SK-N-SH (cell line): ENCODE results near the gene STEEP1. TPM values are rescaled to one million over a fixed set of nuclear protein-coding genes. Genes with fewer than 3 reads are reported as not detected.
A peak's percentile ranks its signal among the peaks of the same experiment; 100 is the strongest.

Experiments used
- CTCF ChIA-PET: fragments of 300-600, 350-600 bp; formaldehyde crosslinking; extraction: SDS; loops from one replicate; lab custom pipeline; 2021; lab: Yijun Ruan, JAX
- POLR2A ChIA-PET: fragments of 350-600 bp; sonication (Branson Sonifier 250); formaldehyde crosslinking; extraction: SDS; loops from one replicate; lab custom pipeline; 2020; ENCODE audit warnings: antibody characterized with exemption, inconsistent platforms; lab: Yijun Ruan, JAX
- DNase-seq: peaks from one replicate; pipeline ENCODE4 v3.0.0; 2012
- H2AFZ ChIP-seq: fragments of 200-600 bp; sonication (generic); 2 replicates; pipeline ENCODE4 v1.8.1; 2016; ENCODE audit warnings: antibody characterized with exemption, mild to moderate bottlenecking, low read depth
- H3F3A ChIP-seq: fragments of 200-600 bp; sonication (generic); replicated peaks from 2 replicates; pipeline ENCODE3; 2016; ENCODE audit warnings: antibody characterized with exemption, mild to moderate bottlenecking; ENCODE audit not compliant: insufficient read depth
- H3K27ac ChIP-seq, 2 experiments: fragments of 200-500 bp in 1 of 2; fragments of 200-600 bp in 1 of 2; sonication (Bioruptor generic) in 1 of 2; sonication (generic), shearing (Covaris generic) in 1 of 2; 2 replicates each; pipeline versions ENCODE4 v1.5.1 to v1.6.1; 2014 to 2016; ENCODE audit warnings: low read depth in 2 of 2, inconsistent platforms in 1 of 2, low read length in 1 of 2, mild to moderate bottlenecking in 1 of 2, mixed read lengths in 1 of 2
- H3K27me3 ChIP-seq: fragments of 200-600 bp; sonication (generic), shearing (Covaris generic); 2 replicates; pipeline ENCODE4 v1.6.1; 2016; ENCODE audit warnings: mixed run types; ENCODE audit not compliant: insufficient read depth
- H3K36me3 ChIP-seq, 2 experiments: fragments of 200-500 bp in 1 of 2; fragments of 200-600 bp in 1 of 2; sonication (Bioruptor generic) in 1 of 2; sonication (generic) in 1 of 2; replicated peaks in 1 of 2; 2 replicates each; pipeline versions ENCODE3 to v1.5.1; 2014 to 2016; ENCODE audit warnings: low read length in 1 of 2, mild to moderate bottlenecking in 1 of 2; ENCODE audit not compliant: insufficient read depth in 2 of 2, control insufficient read depth in 1 of 2
- H3K4me1 ChIP-seq, 2 experiments: fragments of 200-500 bp in 1 of 2; fragments of 200-600 bp in 1 of 2; sonication (Bioruptor generic) in 1 of 2; sonication (generic), shearing (Covaris generic) in 1 of 2; 2 replicates each; pipeline versions ENCODE4 v1.5.1 to v1.6.1; 2014 to 2016; ENCODE audit warnings: low read depth in 1 of 2, low read length in 1 of 2, mixed run types in 1 of 2; ENCODE audit not compliant: insufficient read depth in 2 of 2, control insufficient read depth in 1 of 2
- H3K4me2 ChIP-seq: fragments of 200-600 bp; sonication (generic), shearing (Covaris generic); 2 replicates; pipeline ENCODE4 v1.6.1; 2017; ENCODE audit warnings: mixed run types
- H3K4me3 ChIP-seq, 2 experiments: fragments of 200-500 bp in 1 of 2; fragments of 200-600 bp in 1 of 2; sonication (Bioruptor generic) in 1 of 2; sonication (generic), shearing (Covaris generic) in 1 of 2; 2 replicates each; pipeline versions ENCODE4 v1.5.1 to v1.8.1; 2014 to 2016; ENCODE audit warnings: low read depth in 2 of 2, inconsistent platforms in 1 of 2, low read length in 1 of 2, mild to moderate bottlenecking in 1 of 2, mixed read lengths in 1 of 2, moderate library complexity in 1 of 2
- H3K79me2 ChIP-seq: fragments of 200-600 bp; sonication (generic); 2 replicates; pipeline ENCODE4 v1.8.1; 2017; ENCODE audit warnings: mild to moderate bottlenecking; ENCODE audit not compliant: insufficient read depth
- H3K9ac ChIP-seq: fragments of 200-600 bp; sonication (generic); 2 replicates; pipeline ENCODE4 v1.6.1; 2017; ENCODE audit warnings: mixed run types
- H3K9me2 ChIP-seq: fragments of 200-600 bp; sonication (generic); 2 replicates; pipeline ENCODE4 v1.6.1; 2017; ENCODE audit warnings: mixed run types
- H3K9me3 ChIP-seq: fragments of 200-600 bp; sonication (generic); 2 replicates; pipeline ENCODE4 v1.6.1; 2017; ENCODE audit warnings: mixed run types, mild to moderate bottlenecking, moderate library complexity
- H4K20me1 ChIP-seq: fragments of 200-600 bp; sonication (generic); 2 replicates; pipeline ENCODE4 v1.6.1; 2017; ENCODE audit warnings: mild to moderate bottlenecking, mixed run types; ENCODE audit not compliant: insufficient read depth
- CTCF ChIP-seq: fragments of 200-600 bp; sonication (generic); IDR thresholded peaks from 2 replicates; pipeline ENCODE4 v1.6.1; 2017; ENCODE audit warnings: antibody characterized with exemption, mild to moderate bottlenecking, moderate library complexity
- ELF1 ChIP-seq: IDR thresholded peaks from 2 replicates; pipeline ENCODE4 v1.4.0; 2012
- EP300 ChIP-seq, 2 experiments: IDR thresholded peaks; 2 replicates each; pipeline versions ENCODE4 v1.4.0 to v1.6.1; 2012; ENCODE audit warnings: borderline replicate concordance in 1 of 2, low read depth in 1 of 2, low read length in 1 of 2
- EZH2phosphoT487 ChIP-seq: fragments of 200-600 bp; sonication (generic); IDR thresholded peaks from 2 replicates; pipeline ENCODE4 v1.6.1; 2017; ENCODE audit warnings: low read depth, mixed run types, mild to moderate bottlenecking, antibody characterized with exemption, moderate library complexity, borderline replicate concordance
- FOSL2 ChIP-seq: IDR thresholded peaks from 2 replicates; pipeline ENCODE4 v1.4.0; 2012; ENCODE audit warnings: low read depth, mild to moderate bottlenecking, moderate library complexity, borderline replicate concordance
- FOXJ3 ChIP-seq: sonication (generic); formaldehyde crosslinking; IDR thresholded peaks from 2 replicates; pipeline ENCODE4 v1.5.1; 2020; ENCODE audit warnings: mild to moderate bottlenecking, missing genetic modification reagents
- GATA2 ChIP-seq: sonication (generic); formaldehyde crosslinking; IDR thresholded peaks from 2 replicates; pipeline ENCODE4 v1.5.0; 2020; ENCODE audit warnings: mild to moderate bottlenecking, missing genetic modification reagents
- JUND ChIP-seq: IDR thresholded peaks from 2 replicates; pipeline ENCODE4 v1.4.0; 2012
- MAX ChIP-seq: IDR thresholded peaks from 2 replicates; pipeline ENCODE4 v1.4.0; 2012; ENCODE audit warnings: low read depth
- MEF2A ChIP-seq: IDR thresholded peaks from 2 replicates; pipeline ENCODE4 v1.4.0; 2012; ENCODE audit warnings: low read depth, borderline replicate concordance
- PBX3 ChIP-seq: IDR thresholded peaks from 2 replicates; pipeline ENCODE4; 2012
- POLR2AphosphoS5 ChIP-seq: IDR thresholded peaks from 2 replicates; pipeline ENCODE4 v1.6.1; 2012; ENCODE audit warnings: low read depth, low read length
- RAD21 ChIP-seq: IDR thresholded peaks from 2 replicates; pipeline ENCODE4 v1.6.1; 2012; ENCODE audit warnings: mild to moderate bottlenecking, low read length
- REST ChIP-seq: IDR thresholded peaks from 2 replicates; pipeline ENCODE4 v1.6.1; 2012; ENCODE audit warnings: mild to moderate bottlenecking, low read depth, low read length, moderate library complexity
- RFX5 ChIP-seq: IDR thresholded peaks from 2 replicates; pipeline ENCODE4 v1.6.1; 2012; ENCODE audit warnings: mild to moderate bottlenecking, improper control_type of control experiment, low read length
- SIN3A ChIP-seq: IDR thresholded peaks from 2 replicates; pipeline ENCODE4 v1.6.1; 2012; ENCODE audit warnings: low read depth, mild to moderate bottlenecking, low read length, moderate library complexity, borderline replicate concordance
- SMC3 ChIP-seq: IDR thresholded peaks from 2 replicates; pipeline ENCODE4 v1.6.1; 2012; ENCODE audit warnings: low read depth, low read length, improper control_type of control experiment
- TAF1 ChIP-seq: IDR thresholded peaks from 2 replicates; pipeline ENCODE4 v1.6.1; 2012; ENCODE audit warnings: low read depth, mild to moderate bottlenecking, low read length, moderate library complexity, borderline replicate concordance
- YY1 ChIP-seq: IDR thresholded peaks from 2 replicates; pipeline ENCODE4 v1.4.0; 2012; ENCODE audit warnings: low read depth, mild to moderate bottlenecking
- ZBTB33 ChIP-seq: IDR thresholded peaks from 2 replicates; pipeline ENCODE4 v1.4.0; 2012; ENCODE audit warnings: low read depth, borderline replicate concordance
- WGBS: methylation state at CpG from one replicate; pipeline ENCODE4 v1.1.6; 2017; ENCODE audit warnings: low lambda C conversion rate; 5-methylcytosine and 5-hydroxymethylcytosine counted together
- polyA plus RNA-seq, 3 experiments: library from polyadenylated mRNA; depleted of rRNA; stranded (reverse); fragments of >200 nt; gene quantifications; 2 replicates each; pipeline ENCODE4 v1.2.3, GENCODE V29; 2012

Gene STEEP1
- polyA plus RNA-seq, 1 of the 3 experiments (the other 2 are of a cell fraction) = 19.2 TPM

- Histone ChIP-seq H3K4me3 (peak within 1 kb of the TSS; percentile 56 to 71), H3K79me2 (peaks cover 25% of the 10 kb centered on the region), H3K36me3 (peaks cover 3 to 14% of the 10 kb centered on the region in 2 experiments), H3K9me3 (no peaks in the 10 kb centered on the region), H3K27ac (peak within 1 kb of the TSS; percentile 77 to 86), H4K20me1 (no peaks in the 10 kb centered on the region), H3K4me1 (peaks cover 0 to 3% of the 10 kb centered on the region in 2 experiments; a peak in 1 of 4 replicates), H3K9me2 (no peaks in the 10 kb centered on the region), H3K9ac (peak within 1 kb of the TSS; percentile 82), H3F3A (no peaks in the 10 kb centered on the region), H3K27me3 (peaks cover 9% of the 10 kb centered on the region; the same call in 1 of the 2 replicates), H2AFZ (peak within 1 kb of the TSS; percentile 92), H3K4me2 (peak within 1 kb of the TSS; percentile 66)
- ChIA-PET CTCF (interaction anchor here (0.6 to 1.9 kb wide), 11 partner anchors 9 to 322 kb away, joined by 3 to 9 read pairs (median 3); partner anchors contain the start of gene AKAP14), POLR2A (interaction anchor here (0.6 to 1.2 kb wide), 6 partner anchors 9 to 216 kb away, joined by 3 read pairs; partner anchors contain the start of genes RPL39 and STEEP1)
- DNase-seq = peak; percentile 93
- 25% methylated on average over 63 of the region's 86 CpGs for WGBS
- peak; percentile 95; the same call in 1 of the 2 replicates for TF ChIP-seq TAF1
- 0 out of 2 replicates have a peak, but pooled peaks have one; percentile 33 for TF ChIP-seq SIN3A
- 0 out of 2 replicates have a peak, but pooled peaks have one; percentile 30 for TF ChIP-seq ELF1
- no peak for TF ChIP-seq RFX5
- TF ChIP-seq RAD21 = peak; percentile 21; the same call in 1 of the 2 replicates
- TF ChIP-seq CTCF = peak; percentile 34
- TF ChIP-seq ZBTB33 = no peak
- no peak for TF ChIP-seq EZH2phosphoT487
- TF ChIP-seq JUND = peak; percentile 29; the same call in 1 of the 2 replicates
- peak; percentile 44; the same call in 1 of the 2 replicates for TF ChIP-seq MAX
- TF ChIP-seq EP300 (IDR thresholded peaks at IDR 0.05; ENCODE audit: borderline replicate concordance in 1 of 2, low read depth in 1 of 2, low read length in 1 of 2) = 0 out of 4 replicates have a peak, but pooled peaks of 1 of the 2 experiments have one; percentile 5
- no peak for TF ChIP-seq FOSL2
- TF ChIP-seq FOXJ3 = no peak
- TF ChIP-seq MEF2A = no peak
- TF ChIP-seq PBX3 = no peak; the same call in 1 of the 2 replicates
- no peak for TF ChIP-seq SMC3
- peak; percentile 34; the same call in 1 of the 2 replicates for TF ChIP-seq REST
- no peak for TF ChIP-seq YY1
- peak; percentile 89 for TF ChIP-seq POLR2AphosphoS5
- TF ChIP-seq GATA2 (CRISPR knock-in tag) = no peak
These were observed 9.4 kb upstream of the STEEP1 start, which contains the start of gene UBE2A for GRCh38 chrX:119574394-119575266. TSS of gene UBE2A (plus strand) at chrX:119574563. CDS start at chrX:119574712, 149 bp downstream.
